Pancreas (tissue), 10 donors: Measurements from ENCODE around the gene ADCY1. TPM values are rescaled to one million over a fixed set of nuclear protein-coding genes. Genes with fewer than 3 reads are reported as not detected.
A peak's percentile ranks its signal among the peaks of the same experiment; 100 is the strongest.

Experiments
- ATAC-seq, 4 donors: fragments of 200-7000 bp; cut with Tn5 transposase; one replicate each; pipeline versions ENCODE4 v1.8.0 to v1.9.1; 2020; ENCODE audit warnings: mild to moderate bottlenecking in 4 of 4, moderate library complexity in 4 of 4
- DNase-seq, 6 donors: peaks; one replicate each; pipeline ENCODE4 v3.0.0-alpha.2; 2020
- FAIRE-seq: peaks from 2 replicates; lab custom pipeline; 2012; peaks lifted over from hg19 to GRCh38; lab: Jason Lieb, UNC
- H3K27ac ChIP-seq, 4 donors: fragments of 200-600 bp; sonication (generic); 1 replicate in 3 of 4; 2 replicates in 1 of 4; pipeline versions ENCODE4 v1.5.0 to v1.8.0; 2020
- H3K27me3 ChIP-seq, 4 donors: fragments of 200-600 bp; one replicate each; pipeline ENCODE4 v1.8.0; 2021
- H3K36me3 ChIP-seq, 3 donors: fragments of 200-600 bp; sonication (generic) in 1 of 3; one replicate each; pipeline versions ENCODE4 v1.5.0 to v1.8.0; 2020 to 2021
- H3K4me1 ChIP-seq, 3 donors: fragments of 200-600 bp; one replicate each; pipeline ENCODE4 v1.8.0; 2021
- H3K4me3 ChIP-seq, 4 donors: fragments of 200-600 bp; sonication (generic) in 2 of 4; one replicate each; pipeline versions ENCODE4 v1.5.0 to v1.8.0; 2020 to 2021
- H3K9me3 ChIP-seq, 4 donors: fragments of 200-600 bp; one replicate each; pipeline ENCODE4 v1.8.0; 2021
- WGBS, 2 donors: extraction: QIAGEN DNeasy Blood & Tissue Kit; methylation state at CpG; one replicate each; pipeline ENCODE4 v1.1.7; 2013; 5-methylcytosine and 5-hydroxymethylcytosine counted together
- intact Hi-C, 3 donors: fragments of 100-400 bp; cut with DNase I; formaldehyde crosslinking; loops; one replicate each; pipeline versions ENCODE4 v1.11.1 to v1.14.2; 2022
- polyA plus RNA-seq, 2 donors: library from polyadenylated mRNA; stranded (reverse); fragments of 200-250 nt; gene quantifications; one replicate each; pipeline ENCODE4 v1.2.3, GENCODE V29; 2013
- total RNA-seq, 6 donors: library from RNA; stranded (reverse); fragmentation: NEBNext Ultra II Directional in 4 of 6; extraction: Animal tissue kit (Norgen Biotek cat#: 25700) in 4 of 6; gene quantifications; one replicate each; pipeline versions ENCODE4 v1.2.1 to v1.2.4, GENCODE V29; 2021 to 2023
- TF ChIP-seq, protein P1 (sequence below), 4 donors: fragments of 200-600 bp; sonication (generic) in 3 of 4; IDR thresholded peaks; one replicate each; pipeline versions ENCODE4 v1.5.0 to v1.8.0; 2021; ENCODE audit warnings: antibody characterized with exemption in 4 of 4
- donor health status: healthy with polysubstance abuse.
- donor health status: DM: no; HTN: no; CAD: no; lungs with moderate emphysema.
- donor health status: DM: no; HTN: no; CAD: no.
- donor health status: control.
- donor health status: control.
- donor health status: Bipolar disorder and iron deficiency.
- donor health status: DM: yes; HTN: yes; CAD: no.
- donor health status: DM: no; HTN: no; CAD: no.
- donor health status: DM: no; HTN: no; CAD: no.
- donor health status: DM: yes; HTN: yes; CAD: no.

The ADCY1 gene
- total and polyA plus RNA-seq, 8 donors: 1.0 to 5.8 (median 4.2) TPM

- peak in 1 of 6 donors; percentile 6 for DNase-seq
These were observed 69.5 kb downstream of the ADCY1 start for GRCh38 chr7:45643630-45644029.

GRCh38 chr7:45644237-45644636 lies 70.1 kb downstream of the ADCY1 start:
- H3K27ac ChIP-seq: no peak overlapping the region
- 85 to 90% methylated on average over 4 of the region's 4 CpGs for WGBS, 2 donors
- intact Hi-C loops: no loop called here
- H3K4me3 ChIP-seq: no peak overlapping the region
- no peaks in the 10 kb centered on the region for H3K9me3 ChIP-seq
- peaks cover 2 to 14% (median 4%) of the 10 kb centered on the region in 3 donors for H3K4me1 ChIP-seq
- DNase-seq (peak in 1 of 6 donors; percentile 21), ATAC-seq (no peak), FAIRE-seq (no peak)
- TF ChIP-seq, protein P1, sequence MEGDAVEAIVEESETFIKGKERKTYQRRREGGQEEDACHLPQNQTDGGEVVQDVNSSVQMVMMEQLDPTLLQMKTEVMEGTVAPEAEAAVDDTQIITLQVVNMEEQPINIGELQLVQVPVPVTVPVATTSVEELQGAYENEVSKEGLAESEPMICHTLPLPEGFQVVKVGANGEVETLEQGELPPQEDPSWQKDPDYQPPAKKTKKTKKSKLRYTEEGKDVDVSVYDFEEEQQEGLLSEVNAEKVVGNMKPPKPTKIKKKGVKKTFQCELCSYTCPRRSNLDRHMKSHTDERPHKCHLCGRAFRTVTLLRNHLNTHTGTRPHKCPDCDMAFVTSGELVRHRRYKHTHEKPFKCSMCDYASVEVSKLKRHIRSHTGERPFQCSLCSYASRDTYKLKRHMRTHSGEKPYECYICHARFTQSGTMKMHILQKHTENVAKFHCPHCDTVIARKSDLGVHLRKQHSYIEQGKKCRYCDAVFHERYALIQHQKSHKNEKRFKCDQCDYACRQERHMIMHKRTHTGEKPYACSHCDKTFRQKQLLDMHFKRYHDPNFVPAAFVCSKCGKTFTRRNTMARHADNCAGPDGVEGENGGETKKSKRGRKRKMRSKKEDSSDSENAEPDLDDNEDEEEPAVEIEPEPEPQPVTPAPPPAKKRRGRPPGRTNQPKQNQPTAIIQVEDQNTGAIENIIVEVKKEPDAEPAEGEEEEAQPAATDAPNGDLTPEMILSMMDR (IDR thresholded peaks at IDR 0.05): no peak
- H3K27me3 ChIP-seq: no peaks in the 10 kb centered on the region
- H3K36me3 ChIP-seq: no peaks in the 10 kb centered on the region

More at GRCh38 chr7:45643630-45644029, 69.5 kb downstream of the ADCY1 start:
- no peak for ATAC-seq
- no peak overlapping the region for H3K4me3 ChIP-seq
- no peaks in the 10 kb centered on the region for H3K27me3 ChIP-seq
- 89 to 91% methylated on average over 7 of the region's 7 CpGs for WGBS, 2 donors
- H3K36me3 ChIP-seq: no peaks in the 10 kb centered on the region
- no peaks in the 10 kb centered on the region for H3K9me3 ChIP-seq
- TF ChIP-seq, protein P1 (IDR thresholded peaks at IDR 0.05): no peak
- intact Hi-C loops: no loop called here
- H3K27ac ChIP-seq: no peak overlapping the region
- peaks cover 5 to 17% (median 6%) of the 10 kb centered on the region in 3 donors for H3K4me1 ChIP-seq
- no peak for FAIRE-seq

GRCh38 chr7:45645141-45645969 lies 71.2 kb downstream of the ADCY1 start:
- Histone ChIP-seq H3K36me3 (no peaks in the 10 kb centered on the region), H3K4me1 (peaks cover 0 to 8% (median 0%) of the 10 kb centered on the region in 3 donors), H3K27ac (no peak overlapping the region), H3K9me3 (no peaks in the 10 kb centered on the region), H3K4me3 (no peak overlapping the region), H3K27me3 (no peaks in the 10 kb centered on the region)
- DNase-seq (peak in 1 of 6 donors; percentile 38), FAIRE-seq (no peak), ATAC-seq (no peak)
- intact Hi-C loops: no loop called here
- TF ChIP-seq, protein P1 (IDR thresholded peaks at IDR 0.05): no peak
- WGBS, 2 donors: 88 to 93% methylated on average over 8 of the region's 8 CpGs

- Histone ChIP-seq H3K27ac (no peak overlapping the region), H3K27me3 (no peaks in the 10 kb centered on the region), H3K9me3 (no peaks in the 10 kb centered on the region), H3K4me1 (no peaks in the 10 kb centered on the region), H3K4me3 (no peak overlapping the region), H3K36me3 (no peaks in the 10 kb centered on the region)
- intact Hi-C loops: no loop called here
- ATAC-seq (no peak), DNase-seq (peak in 1 of 6 donors; percentile 5), FAIRE-seq (no peak)
- TF ChIP-seq, protein P1 (IDR thresholded peaks at IDR 0.05): no peak
- WGBS, 2 donors: 92 to 96% methylated on average over 6 of the region's 6 CpGs
These were observed 72.1 kb downstream of the ADCY1 start for GRCh38 chr7:45646207-45646821.
